HG03045 (cell line): ENCODE measurements around the gene KLK1.
"Not testable (repeated sequence)": the region's sequence is repeated elsewhere in the genome, so short reads cannot be mapped to it uniquely, and the experiment has no call there.

Experiments
- ATAC-seq: cut with Tn5 transposase; IDR thresholded peaks from one replicate; pipeline ENCODE4 v1.9.1; 2021; ENCODE audit warnings: mild to moderate bottlenecking, moderate library complexity; ENCODE audit not compliant: unreplicated experiment

Gene KLK1

DNA sequence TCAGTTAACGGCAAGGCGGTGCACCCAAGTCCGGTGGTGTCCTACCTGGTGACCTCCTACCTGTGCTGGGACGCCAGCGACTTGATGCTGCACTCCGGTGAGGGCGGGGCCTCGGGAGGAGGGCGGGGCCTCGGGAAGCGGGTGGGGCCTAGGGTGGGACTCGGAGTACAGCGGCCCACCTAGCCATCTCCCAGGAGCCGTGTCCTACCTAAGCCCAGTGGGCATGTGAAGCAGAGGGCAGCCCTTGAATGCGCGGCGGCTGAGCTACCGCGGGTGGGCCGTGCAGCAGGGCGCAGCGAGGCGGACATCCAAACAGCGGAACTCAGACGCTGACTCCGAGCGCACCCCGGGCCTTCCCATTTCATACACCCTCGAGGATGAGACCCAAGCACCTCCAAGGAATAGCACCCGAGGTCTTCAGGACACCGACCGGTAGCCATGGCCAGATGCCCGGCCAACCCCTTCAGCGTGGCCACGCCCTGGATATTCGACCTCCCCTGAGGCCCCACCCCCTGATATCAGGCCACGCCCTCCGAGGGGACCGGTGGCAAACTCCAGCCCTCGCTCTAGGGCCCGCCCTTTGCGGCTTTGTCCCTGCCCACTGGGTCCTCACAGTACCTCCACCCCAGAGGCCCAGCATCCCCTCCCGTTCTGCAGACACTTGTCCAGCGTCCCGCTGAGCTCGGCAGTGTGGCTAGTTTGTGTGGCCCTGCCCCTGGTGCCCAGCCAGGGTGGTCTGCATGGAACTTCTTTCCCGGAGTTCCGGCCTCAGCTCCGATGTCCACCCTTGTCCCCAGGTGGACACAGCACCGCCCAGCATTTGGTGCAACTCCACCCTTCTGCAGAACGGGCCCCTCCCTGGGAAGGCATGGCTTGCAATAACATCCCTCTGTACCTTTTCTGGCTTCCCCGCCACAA, 5.4 kb downstream of the KLK1 start:
- ATAC-seq = peak; percentile 66

- no peak for ATAC-seq
These were observed 8.1 kb downstream of the KLK1 start for GRCh38 chr19:50815439-50815838.

GRCh38 chr19:50814883-50815282, 8.7 kb downstream of the KLK1 start:
- ATAC-seq = no peak

DNA sequence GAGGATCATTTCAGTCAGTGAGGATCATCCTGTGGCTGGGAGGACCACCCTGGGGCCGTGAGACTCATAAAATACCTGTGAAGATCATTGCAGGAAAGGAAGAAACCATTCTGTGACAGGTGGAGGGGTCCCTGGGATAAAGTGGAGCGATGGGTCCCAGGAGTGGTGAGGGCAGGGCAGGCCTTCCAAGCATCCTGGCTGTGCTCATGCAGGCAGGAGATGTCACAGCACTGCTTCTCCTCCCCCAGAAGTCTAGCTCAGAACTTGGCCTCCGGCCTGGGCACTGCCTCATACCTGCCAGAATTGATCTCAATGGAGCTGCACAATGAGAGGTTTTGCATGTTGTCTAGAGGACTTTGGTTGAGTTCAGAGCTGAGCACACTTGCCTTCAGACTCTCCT, 11.1 kb downstream of the KLK1 start:
- no peak for ATAC-seq

DNA sequence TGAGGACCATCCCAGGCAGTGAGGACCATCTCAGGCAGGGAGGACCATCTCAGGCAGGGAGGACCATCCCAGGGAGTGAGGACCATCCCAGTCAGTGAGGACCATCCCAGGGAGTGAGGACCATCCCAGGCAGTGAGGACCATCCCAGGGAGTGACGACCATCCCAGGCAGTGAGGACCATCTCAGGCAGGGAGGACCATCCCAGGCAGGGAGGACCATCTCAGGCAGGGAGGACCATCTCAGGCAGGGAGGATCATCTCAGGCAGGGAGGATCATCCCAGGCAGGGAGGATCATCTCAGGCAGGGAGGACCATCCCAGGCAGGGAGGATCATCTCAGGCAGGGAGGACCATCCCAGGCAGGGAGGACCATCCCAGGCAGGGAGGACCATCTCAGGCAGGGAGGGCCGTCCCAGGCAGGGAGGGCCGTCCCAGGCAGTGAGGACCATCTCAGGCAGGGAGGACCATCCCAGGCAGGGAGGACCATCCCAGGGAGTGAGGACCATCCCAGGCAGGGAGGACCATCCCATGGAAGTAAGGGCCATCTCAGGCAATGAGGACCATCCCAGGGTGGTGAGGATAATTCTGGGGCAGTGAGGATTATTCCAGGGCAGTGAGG, 11.9 kb downstream of the KLK1 start:
- not testable (repeated sequence) for ATAC-seq

- ATAC-seq = no peak
These were observed 14.7 kb downstream of the KLK1 start for GRCh38 chr19:50808856-50809255.

DNA sequence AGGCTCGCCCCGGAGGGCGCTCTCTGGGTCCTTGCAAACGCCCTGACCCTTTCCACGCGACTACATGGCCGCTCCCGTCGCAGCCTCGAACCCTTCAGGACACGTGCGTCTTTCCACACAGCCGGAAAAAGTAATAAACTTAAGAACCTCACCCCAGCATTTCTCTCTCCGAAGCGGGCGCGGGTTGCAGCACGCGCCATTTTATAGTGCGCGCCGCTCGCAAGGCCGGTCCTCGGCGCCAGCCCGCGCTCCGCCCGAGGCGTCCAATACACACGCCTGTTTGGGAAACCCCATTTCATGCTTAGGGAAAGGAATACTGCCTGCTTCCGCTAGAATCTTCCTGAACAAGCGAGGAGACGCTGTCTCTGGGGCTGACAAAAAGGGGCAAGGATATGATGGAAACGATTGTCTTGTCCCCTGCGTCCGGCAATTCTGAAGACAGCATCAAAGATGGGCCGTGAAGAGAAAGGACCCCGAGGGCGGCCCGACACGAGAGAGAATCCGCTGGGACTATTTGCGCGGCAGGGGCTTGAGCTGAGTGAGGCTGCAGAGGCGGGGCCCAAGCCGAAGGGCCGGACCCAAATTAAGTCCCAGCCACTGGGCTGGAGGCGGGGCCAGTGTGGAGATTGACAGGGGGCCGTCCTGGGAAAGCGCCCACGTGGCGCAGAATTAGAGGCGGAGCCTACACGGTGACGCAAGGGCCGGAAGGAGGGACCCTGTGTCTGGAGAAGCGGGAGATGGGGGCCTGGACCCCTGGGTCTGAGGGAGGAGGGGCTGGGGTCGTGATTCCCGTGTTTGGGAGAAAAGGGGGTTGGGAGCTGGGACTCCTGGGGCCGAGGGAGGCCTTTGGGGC, 18.9 kb downstream of the KLK1 start:
- ATAC-seq = peak; percentile 88

DNA sequence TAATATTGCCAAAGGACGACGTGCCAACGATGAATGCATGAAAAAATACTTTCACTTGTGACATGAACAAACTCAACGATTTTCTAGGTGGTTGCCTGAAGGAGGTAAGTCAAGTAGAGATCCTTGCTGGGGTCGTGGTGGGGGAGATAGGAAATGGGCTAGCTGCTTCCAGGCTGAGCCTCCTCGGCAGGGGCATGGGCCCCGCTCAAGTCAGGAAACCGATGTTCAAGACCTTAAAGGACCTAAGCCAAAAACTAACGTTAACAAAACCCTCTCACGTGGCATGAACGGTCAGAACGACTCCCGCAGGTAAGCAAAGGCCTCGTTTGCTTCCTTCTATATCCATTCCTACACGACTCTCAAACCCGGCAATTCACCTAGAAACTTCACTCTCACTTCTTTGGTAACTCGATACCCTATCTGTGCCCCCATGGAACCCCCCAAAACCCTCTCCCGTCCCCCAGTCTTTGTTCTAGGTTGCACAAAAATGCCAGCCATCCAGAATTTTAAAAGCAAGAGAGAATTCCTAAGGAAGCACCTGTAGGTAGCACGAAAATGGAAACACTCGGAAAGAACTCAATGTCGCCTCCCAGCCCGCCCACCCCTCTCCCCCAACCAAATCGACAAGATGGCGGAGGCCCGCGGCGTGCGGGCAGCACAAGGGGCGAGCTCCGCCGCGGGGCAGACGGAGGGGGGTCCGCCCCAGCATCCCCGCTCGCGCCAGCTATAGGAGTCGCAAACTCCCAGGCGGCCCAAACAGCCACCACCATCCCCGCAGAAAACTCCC, 19.8 kb downstream of the KLK1 start:
- no peak for ATAC-seq

DNA sequence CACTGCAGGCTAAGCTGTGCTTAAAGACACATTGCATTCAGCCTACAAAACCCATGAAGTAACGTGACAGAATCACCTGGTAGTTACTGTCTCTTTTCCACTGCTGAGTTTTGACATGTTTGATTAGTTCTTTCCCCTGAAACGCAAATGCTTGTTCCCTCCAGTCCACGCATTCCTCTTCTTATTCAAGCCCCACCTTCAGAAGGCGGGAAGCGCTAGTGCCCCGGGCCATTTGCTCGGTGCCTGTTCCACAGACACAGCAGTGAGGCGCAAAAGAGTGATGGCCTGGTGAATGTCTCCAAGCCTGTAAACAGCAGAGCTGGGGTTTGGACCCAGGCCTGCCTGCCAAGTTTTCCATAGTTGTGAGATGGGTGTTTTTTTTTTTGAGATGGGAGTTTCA, 22.5 kb downstream of the KLK1 start:
- ATAC-seq = no peak

DNA sequence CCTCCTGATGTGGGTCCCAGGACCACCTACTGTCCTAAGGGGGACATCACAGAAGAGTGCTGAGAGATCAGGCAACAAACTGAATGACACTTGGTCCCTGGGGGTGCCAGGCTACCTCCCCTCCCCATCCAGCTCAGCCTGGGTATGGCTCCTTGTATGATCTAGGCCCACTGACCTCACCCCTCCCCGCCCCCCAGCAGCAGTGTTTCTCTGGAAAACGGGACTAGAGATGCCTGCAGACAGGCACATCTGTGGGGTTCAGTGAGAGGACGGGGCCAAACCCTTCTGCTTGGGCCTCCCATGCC, 24.1 kb downstream of the KLK1 start:
- ATAC-seq = no peak

- no peak for ATAC-seq
These were observed 24.7 kb downstream of the KLK1 start for GRCh38 chr19:50798659-50799546.

DNA sequence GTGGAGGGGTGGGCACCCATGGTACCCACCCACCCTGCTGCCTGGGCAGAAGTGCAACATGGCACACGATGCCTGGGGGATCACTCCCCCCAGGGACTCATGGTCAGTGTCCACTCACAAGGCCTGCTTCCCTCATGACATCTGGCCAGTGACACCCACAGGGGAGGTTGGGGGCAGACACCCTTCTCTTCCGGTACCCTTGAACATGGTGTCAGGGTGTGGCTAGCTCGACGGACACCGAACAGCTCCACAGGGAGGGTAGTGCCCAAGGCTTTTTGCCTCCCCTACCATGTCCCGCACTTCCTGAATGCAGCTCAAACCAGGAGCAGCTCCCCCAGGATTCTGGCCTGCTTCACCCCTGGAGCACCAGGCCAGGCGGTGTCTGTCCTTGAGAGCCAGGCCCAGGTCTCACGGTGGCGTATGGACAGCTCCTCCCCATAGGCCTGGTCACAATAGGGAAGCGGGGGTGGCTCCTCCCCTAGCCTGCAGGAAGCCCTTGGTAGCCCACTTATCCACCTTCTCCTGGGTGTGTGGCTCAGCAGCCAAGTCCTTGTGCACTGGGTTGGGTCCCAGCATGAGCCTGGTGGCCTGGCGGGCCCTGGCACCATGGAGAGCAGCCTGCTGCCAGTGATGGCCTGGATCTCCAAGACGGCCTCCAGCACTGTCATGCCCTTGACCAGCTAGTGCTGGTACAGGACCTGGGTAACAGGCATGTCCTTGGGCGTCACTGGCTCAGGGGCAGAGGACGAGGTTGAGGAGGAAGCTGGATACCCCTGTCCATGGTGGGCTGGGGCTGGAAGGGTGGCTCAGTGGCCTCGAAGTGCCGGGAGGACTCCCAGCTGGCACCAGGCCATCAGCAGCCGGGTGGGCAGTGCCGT, 25.6 kb downstream of the KLK1 start:
- no peak for ATAC-seq

GRCh38 chr19:50797429-50797780, 26.2 kb downstream of the KLK1 start:
- ATAC-seq = no peak

DNA sequence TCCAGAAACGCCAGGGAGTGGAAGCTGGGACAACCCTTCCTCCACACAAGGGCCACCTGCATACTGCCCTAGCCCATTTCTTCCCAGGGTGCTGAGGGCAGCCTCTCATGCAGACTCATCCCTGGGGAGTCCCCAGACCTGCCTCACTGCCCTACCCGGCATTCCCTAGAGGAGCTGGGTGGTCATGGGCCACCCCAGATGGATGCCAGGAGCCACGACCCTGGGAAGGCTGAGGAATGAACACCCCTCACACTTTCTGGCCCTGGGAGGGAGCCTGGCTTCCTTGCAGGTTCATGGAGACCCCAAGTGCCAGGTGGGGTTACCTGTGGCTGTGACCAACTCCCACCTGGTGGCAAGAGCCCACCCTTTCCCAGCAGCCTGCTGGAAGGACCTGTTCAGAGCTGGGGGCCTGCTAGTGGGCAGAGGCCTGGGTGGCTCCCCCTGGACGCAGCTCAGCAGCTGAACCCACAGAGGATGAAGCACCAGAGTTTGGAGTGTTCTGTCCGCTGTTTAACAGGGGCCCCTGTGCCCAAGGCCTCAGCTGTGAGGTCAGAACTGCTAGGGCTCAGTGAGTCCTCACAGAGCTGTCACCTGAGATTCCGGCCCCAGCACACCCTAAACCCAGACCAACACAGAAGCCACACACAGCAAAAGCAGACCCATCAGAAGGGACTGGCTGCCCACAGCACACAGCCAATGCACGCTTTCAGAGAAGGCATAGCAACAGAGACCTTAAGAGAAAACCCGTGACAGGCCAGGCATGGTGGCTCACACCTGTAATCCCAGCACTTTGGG, 26.8 kb downstream of the KLK1 start:
- no peak for ATAC-seq

DNA sequence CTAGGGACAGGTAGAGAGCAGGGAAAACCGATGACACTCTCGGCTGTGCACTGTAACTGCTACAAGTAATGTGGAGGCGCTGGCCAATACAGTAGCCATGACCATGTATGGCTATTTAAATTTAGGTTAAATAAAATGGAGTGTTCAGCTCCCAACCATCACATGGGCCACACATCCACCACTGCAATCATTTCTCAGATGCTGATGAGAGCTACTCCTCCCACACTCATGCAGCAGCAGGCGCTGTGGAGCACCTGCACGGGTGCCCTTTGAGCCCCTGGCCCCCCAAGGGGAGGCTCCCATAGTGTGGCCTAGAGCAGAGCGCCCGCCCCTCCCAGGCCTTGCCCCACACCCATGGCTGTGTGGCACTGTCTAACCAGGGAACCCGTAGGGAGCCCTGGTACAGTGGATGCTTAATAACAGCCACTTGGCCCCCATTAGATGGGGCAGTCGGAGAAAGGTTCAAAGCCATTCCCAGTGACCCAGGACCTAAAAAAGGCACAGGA, 27.4 kb downstream of the KLK1 start:
- no peak for ATAC-seq

DNA sequence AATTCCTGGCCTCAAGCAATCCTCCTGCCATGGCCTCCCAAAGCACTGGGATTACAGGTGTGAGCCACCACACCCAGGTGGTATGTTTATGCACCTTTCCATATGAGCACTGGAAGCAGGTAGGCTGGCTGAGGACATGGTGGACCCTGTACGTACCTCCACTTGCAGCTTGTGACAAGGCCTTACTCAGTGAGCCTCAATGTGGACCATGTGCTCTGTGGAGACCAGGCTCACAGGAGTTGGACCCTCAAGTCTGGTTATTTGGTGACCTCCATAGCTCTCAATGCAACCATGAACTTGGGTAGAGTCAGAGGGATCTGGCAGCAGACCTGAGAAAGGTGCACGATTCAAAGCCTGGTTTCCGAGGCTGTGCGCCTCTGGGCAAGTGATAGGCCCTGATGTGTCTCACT, 27.9 kb downstream of the KLK1 start:
- no peak for ATAC-seq

DNA sequence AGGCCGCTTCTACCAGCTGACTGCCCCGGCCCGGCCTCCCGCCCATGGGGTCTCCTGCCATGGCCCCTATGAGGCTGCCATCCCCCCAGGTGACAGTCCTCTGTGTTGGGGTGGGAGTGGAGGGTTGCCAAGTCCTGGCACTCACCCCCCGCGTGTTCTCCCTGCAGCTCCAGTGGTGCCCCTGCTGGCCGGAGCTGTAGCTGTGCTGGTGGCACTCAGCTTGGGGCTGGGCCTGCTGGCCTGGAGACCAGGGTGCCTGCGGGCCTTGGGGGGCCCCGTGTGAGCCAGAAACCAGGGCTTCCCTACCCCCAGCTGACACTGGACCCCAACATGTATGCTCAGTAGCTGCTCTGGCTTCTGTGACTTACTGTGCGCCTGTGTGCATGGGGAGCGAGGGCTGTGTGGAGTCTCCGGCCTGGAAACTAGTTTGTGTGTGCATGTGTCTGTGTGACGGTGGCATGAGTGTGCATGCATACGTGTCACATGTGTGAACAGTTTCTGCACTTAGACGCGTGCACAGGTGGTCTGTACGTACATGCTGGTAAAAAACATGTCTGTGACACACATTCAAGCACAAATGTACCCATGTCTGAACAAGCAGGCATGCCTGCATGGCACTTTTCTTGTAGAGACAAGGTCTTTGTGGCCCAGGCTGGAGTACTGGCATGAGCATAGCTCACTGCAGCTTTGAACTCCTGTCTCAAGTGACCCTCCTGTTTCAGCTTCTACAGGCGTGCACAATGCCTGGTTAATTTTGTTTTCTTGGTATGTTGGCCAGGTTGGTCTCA, 28.5 kb downstream of the KLK1 start:
- no peak for ATAC-seq
